ENCODE data around the gene DAGLA. TPM values are rescaled to one million over a fixed set of nuclear protein-coding genes. Genes with fewer than 3 reads are reported as not detected.

Gene DAGLA
- total and polyA plus RNA-seq, 2 of the 13 experiments (the other 11 are each of a cell fraction or from before 2014, with no cell fraction given) = 2.6 to 3.9 TPM

DNA sequence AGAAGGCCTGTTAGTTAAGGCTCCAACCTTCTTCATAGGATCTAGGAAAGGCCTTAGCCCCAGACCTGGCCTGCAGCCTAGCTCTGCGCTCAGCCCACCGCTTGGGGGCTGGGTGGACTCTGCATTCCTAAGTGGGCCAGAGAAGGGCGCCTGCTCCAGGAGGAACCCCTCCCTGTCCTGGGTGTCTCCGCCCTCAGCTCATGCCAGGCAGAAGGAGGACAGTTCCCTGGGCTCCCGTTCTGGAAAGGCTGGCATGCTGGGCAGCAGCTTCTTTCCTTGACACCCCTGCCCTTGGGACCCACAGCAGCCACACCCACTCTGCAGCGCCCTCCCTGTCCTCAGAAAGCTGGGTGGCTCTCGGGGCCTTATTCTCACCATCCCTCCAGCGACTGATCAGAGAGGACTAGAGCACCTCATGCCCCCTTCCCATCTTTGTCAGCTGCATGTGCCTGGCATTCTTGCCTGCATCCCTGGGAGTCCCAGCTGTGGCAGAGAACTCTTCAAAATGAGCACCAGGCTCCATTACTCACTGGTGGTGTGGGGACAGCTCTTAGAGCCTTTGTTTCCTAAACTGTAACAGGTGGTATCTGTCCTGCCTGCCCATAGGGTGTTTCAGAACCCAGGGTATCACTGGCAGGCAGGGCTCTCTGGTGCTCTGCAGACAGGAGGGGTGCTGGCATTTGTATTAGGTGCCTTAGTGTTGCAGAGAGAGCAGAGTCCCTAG, 51.9 kb downstream of the DAGLA start:
- no peaks in the 10 kb centered on the region for H3K4me1 ChIP-seq (ENCODE audit: insufficient read depth, low read length)
- peaks cover 22 to 32% of the 10 kb centered on the region in 2 experiments; a peak in 4 of 5 replicates for H3K36me3 ChIP-seq (replicated peaks in 1 of 2; ENCODE audit: control insufficient read depth in 1 of 2, insufficient read depth in 2 of 2, low read length in 2 of 2)
- H3K4me3 ChIP-seq (replicated peaks in 1 of 3; ENCODE audit: insufficient read depth in 1 of 3, low read depth in 2 of 3, low read length in 3 of 3) = no peak overlapping the region

More for the DNA sequence above, 51.9 kb downstream of the DAGLA start:
- ChIA-PET CTCF (ENCODE audit: low intra/inter-chr PET ratio, low total read pairs) (no interaction called here), POLR2A (interaction anchor here (2.4 kb wide), 1 partner anchor 50 kb away, joined by 16 read pairs; no protein-coding TSS in a partner anchor)
- intact Hi-C loops (cut with micrococcal nuclease; ENCODE audit: unreplicated experiment) = loop anchor here (2.0 kb wide), 1 partner anchor 49 kb away; no protein-coding TSS in a partner anchor
- Histone ChIP-seq H2AFZ (ENCODE audit: low read length) (no peak overlapping the region), H3K27me3 (ENCODE audit: control insufficient read depth in 1 of 2, insufficient read depth in 2 of 2, low read length in 2 of 2) (no peaks in the 10 kb centered on the region), H3K9ac (ENCODE audit: insufficient read depth, low read depth, low read length) (no peak overlapping the region), H3K4me2 (ENCODE audit: low read depth, low read length) (no peak overlapping the region), H3K9me3 (ENCODE audit: low read length) (no peaks in the 10 kb centered on the region), H3K27ac (ENCODE audit: extremely low read length, insufficient read depth, low read length) (no peak overlapping the region), H4K20me1 (ENCODE audit: insufficient read depth, low read length) (no peaks in the 10 kb centered on the region), H3K79me2 (ENCODE audit: insufficient read depth, low read length) (no peaks in the 10 kb centered on the region)
- WGBS (ENCODE audit: low lambda C conversion rate) = 92% methylated on average over 5 of the region's 8 CpGs
- TF ChIP-seq SAP130 (CRISPR knock-in tag; IDR thresholded peaks at IDR 0.05; ENCODE audit: low read depth) = no peak
- TF ChIP-seq, protein P1, sequence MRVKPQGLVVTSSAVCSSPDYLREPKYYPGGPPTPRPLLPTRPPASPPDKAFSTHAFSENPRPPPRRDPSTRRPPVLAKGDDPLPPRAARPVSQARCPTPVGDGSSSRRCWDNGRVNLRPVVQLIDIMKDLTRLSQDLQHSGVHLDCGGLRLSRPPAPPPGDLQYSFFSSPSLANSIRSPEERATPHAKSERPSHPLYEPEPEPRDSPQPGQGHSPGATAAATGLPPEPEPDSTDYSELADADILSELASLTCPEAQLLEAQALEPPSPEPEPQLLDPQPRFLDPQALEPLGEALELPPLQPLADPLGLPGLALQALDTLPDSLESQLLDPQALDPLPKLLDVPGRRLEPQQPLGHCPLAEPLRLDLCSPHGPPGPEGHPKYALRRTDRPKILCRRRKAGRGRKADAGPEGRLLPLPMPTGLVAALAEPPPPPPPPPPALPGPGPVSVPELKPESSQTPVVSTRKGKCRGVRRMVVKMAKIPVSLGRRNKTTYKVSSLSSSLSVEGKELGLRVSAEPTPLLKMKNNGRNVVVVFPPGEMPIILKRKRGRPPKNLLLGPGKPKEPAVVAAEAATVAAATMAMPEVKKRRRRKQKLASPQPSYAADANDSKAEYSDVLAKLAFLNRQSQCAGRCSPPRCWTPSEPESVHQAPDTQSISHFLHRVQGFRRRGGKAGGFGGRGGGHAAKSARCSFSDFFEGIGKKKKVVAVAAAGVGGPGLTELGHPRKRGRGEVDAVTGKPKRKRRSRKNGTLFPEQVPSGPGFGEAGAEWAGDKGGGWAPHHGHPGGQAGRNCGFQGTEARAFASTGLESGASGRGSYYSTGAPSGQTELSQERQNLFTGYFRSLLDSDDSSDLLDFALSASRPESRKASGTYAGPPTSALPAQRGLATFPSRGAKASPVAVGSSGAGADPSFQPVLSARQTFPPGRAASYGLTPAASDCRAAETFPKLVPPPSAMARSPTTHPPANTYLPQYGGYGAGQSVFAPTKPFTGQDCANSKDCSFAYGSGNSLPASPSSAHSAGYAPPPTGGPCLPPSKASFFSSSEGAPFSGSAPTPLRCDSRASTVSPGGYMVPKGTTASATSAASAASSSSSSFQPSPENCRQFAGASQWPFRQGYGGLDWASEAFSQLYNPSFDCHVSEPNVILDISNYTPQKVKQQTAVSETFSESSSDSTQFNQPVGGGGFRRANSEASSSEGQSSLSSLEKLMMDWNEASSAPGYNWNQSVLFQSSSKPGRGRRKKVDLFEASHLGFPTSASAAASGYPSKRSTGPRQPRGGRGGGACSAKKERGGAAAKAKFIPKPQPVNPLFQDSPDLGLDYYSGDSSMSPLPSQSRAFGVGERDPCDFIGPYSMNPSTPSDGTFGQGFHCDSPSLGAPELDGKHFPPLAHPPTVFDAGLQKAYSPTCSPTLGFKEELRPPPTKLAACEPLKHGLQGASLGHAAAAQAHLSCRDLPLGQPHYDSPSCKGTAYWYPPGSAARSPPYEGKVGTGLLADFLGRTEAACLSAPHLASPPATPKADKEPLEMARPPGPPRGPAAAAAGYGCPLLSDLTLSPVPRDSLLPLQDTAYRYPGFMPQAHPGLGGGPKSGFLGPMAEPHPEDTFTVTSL (CRISPR knock-in tag; IDR thresholded peaks at IDR 0.05; ENCODE audit: borderline replicate concordance) = no peak
- peak; percentile 18 for TF ChIP-seq RBM22 (optimal IDR thresholded peaks at IDR 0.05; ENCODE audit: low read length)
- no peak for TF ChIP-seq ZNF260 (CRISPR knock-in tag; IDR thresholded peaks at IDR 0.05; ENCODE audit: borderline replicate concordance, low read depth)
- in situ Hi-C loops (cut with HindIII; ENCODE audit: extremely low pct_ligation_motif_present, low pct_unique_long_range_greater_than_20kb) = loop anchor here (5.0 kb wide), 1 partner anchor 50 kb away; the partner anchor contains the start of gene DAGLA
- ATAC-seq (no peak), FAIRE-seq (no peak), DNase-seq (ENCODE audit: low spot score) (no peak)
- no TSS peak for BruUV-seq (replicated peaks)
